ENCODE results near the gene MAOA.

MAOA gene

DNA sequence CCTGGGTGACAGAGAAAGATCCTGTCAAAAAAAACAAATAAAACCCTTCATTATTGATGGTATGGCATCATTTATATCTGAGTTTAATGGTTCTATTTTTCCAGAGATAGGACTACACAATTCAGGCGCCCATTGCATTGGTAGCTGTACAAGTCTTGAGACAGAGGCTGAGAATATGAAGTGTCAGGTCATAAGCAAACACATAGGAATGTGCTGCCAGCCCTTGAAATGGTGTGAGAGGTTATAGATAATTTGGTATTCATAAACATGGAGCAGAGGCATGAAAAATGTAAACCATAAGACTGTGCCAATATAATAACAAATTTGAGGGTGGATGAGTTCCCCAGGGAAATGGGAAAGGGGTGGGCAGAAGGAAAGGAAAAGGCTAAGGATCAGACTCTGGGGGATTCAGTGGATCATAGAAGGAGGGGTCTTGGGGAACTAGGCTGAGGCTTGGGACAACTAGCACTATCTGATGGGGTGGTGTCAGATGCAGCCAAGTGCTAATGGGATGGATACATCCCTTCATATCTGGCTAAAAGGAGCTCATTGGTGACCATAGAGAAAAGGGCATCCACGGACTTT, 50.8 kb downstream of the MAOA start:
- TF ChIP-seq, protein P1, sequence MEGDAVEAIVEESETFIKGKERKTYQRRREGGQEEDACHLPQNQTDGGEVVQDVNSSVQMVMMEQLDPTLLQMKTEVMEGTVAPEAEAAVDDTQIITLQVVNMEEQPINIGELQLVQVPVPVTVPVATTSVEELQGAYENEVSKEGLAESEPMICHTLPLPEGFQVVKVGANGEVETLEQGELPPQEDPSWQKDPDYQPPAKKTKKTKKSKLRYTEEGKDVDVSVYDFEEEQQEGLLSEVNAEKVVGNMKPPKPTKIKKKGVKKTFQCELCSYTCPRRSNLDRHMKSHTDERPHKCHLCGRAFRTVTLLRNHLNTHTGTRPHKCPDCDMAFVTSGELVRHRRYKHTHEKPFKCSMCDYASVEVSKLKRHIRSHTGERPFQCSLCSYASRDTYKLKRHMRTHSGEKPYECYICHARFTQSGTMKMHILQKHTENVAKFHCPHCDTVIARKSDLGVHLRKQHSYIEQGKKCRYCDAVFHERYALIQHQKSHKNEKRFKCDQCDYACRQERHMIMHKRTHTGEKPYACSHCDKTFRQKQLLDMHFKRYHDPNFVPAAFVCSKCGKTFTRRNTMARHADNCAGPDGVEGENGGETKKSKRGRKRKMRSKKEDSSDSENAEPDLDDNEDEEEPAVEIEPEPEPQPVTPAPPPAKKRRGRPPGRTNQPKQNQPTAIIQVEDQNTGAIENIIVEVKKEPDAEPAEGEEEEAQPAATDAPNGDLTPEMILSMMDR (IDR thresholded peaks at IDR 0.05; ENCODE audit: borderline replicate concordance, control extremely low read depth, extremely low read depth, insufficient read depth, missing control alignments), result no peak
- in situ Hi-C loops (cut with MboI; ENCODE audit: low sequenced_read_pairs, unreplicated experiment), result no loop called here
- no peak for DNase-seq (ENCODE audit: low spot score)

DNA sequence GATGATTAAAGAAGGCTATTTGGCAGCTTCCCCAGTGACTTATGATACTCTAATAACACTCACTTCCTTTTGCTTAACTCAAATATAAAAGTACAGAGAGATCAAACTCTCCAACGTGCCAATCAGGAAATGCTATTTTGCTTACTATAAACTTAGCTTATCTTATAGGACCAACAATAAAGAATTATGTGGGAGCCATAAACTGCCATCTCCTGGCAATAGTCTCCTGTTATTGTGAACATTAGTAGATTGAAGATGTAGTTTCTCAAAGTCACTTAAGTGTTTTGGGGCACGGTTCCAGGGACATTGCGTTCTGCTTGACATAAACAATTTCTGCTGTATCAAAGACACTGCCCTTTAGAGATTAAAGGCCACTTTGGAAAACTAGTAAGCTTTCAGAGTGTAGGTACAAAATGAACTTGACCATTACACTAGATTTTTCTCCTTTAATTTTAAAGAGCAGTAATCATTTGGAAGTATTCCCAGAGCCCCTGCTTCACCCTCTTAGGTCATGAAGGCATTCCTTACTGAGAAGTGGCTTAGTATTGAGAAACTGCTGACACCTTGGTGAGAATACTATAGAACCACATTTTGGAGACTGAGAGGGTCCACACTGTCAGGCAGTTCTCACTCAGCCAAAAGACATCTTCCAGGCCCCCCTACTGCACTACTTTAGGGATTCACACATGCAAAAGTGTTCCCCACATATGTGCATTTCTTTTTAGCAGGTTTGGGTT, 51.9 kb downstream of the MAOA start:
- DNase-seq (ENCODE audit: low spot score), result no peak
- TF ChIP-seq, protein P1 (IDR thresholded peaks at IDR 0.05; ENCODE audit: borderline replicate concordance, control extremely low read depth, extremely low read depth, insufficient read depth, missing control alignments), result no peak
- in situ Hi-C loops (cut with MboI; ENCODE audit: low sequenced_read_pairs, unreplicated experiment), result no loop called here

DNA sequence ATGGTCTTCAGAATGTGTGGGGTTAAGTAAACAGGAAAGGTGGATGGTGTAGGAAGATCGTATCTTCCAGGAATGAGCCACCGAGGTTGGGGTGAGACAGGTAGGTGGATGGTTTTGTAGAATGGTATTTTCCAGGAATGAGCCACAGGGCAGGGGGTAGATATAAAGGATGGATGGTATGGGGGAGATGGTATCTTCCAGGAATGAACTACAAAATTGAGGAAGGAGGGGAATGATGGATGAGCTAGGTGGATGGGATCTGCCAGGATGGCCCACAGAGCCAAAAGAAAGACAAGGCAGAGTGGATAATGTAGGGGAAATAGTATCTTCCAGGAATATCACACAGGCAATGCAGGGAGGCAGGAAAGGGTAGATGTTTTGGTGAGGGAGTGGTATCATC, 60.0 kb downstream of the MAOA start:
- in situ Hi-C loops (cut with MboI; ENCODE audit: low sequenced_read_pairs, unreplicated experiment), result no loop called here
- DNase-seq (ENCODE audit: low spot score), result no peak
- TF ChIP-seq, protein P1 (IDR thresholded peaks at IDR 0.05; ENCODE audit: borderline replicate concordance, control extremely low read depth, extremely low read depth, insufficient read depth, missing control alignments), result no peak

DNA sequence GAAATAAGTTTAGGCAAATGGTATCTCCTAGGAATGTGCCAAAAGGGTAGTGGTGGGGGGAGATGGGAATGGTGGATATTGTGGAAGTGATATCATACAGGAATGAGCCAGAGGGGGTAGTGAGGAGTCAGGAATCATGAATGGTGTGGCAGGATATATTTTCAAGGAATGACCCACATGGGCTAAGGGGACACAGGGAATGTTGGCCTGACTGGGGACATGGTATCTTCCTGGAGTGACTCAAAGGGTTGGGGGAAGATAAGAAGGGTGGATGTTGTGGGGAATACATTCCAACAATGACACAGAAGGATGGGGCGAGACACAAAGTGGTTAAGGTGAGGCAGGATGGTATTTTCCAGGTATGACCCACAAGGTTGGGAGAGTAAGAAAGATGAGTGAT, 60.6 kb downstream of the MAOA start:
- in situ Hi-C loops (cut with MboI; ENCODE audit: low sequenced_read_pairs, unreplicated experiment), result no loop called here
- no peak for DNase-seq (ENCODE audit: low spot score)
- TF ChIP-seq, protein P1 (IDR thresholded peaks at IDR 0.05; ENCODE audit: borderline replicate concordance, control extremely low read depth, extremely low read depth, insufficient read depth, missing control alignments), result no peak

DNA sequence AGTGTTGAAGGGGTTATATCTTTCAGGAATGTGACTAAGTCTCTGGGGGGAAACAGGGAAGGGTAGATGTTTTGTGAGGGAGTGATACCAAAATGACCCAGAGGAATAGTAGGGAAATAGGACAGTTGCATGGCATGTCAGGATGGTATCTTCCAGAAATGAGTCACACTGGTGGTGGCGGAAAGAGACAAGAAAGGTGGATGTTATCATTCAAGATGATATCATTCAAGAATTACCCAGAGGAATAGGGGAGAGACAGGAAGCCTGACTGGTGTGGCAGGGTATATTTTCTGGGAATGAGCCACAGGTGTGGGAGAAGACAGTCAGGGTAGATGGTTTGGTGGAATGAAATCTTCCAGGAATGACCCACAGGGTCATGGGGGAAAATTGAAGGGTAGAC, 61.1 kb downstream of the MAOA start:
- TF ChIP-seq, protein P1 (IDR thresholded peaks at IDR 0.05; ENCODE audit: borderline replicate concordance, control extremely low read depth, extremely low read depth, insufficient read depth, missing control alignments), result no peak
- DNase-seq (ENCODE audit: low spot score), result no peak
- in situ Hi-C loops (cut with MboI; ENCODE audit: low sequenced_read_pairs, unreplicated experiment), result no loop called here

DNA sequence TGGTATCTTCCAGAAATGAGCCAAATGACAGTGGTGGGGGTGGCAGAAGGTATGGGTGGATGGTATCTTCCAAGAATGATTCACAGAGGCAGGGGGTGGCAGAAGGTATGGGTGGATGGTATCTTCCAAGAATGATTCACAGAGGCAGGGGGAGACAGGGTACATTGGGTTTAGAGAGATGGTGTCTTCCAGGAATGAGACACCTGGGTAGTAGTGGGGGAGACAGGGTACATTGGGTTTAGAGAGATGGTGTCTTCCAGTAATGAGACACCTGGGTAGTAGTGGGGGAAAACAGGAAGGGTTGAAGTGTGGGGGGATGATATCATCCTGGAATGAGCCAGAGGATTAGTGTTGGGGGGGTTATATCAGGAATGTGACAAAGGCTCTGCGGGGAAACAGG, 62.0 kb downstream of the MAOA start:
- in situ Hi-C loops (cut with MboI; ENCODE audit: low sequenced_read_pairs, unreplicated experiment), result no loop called here
- TF ChIP-seq, protein P1 (IDR thresholded peaks at IDR 0.05; ENCODE audit: borderline replicate concordance, control extremely low read depth, extremely low read depth, insufficient read depth, missing control alignments), result no peak
- no peak for DNase-seq (ENCODE audit: low spot score)

Data from GM13976 (cell line).